ENCODE data around the gene OPTN.

The OPTN gene

DNA sequence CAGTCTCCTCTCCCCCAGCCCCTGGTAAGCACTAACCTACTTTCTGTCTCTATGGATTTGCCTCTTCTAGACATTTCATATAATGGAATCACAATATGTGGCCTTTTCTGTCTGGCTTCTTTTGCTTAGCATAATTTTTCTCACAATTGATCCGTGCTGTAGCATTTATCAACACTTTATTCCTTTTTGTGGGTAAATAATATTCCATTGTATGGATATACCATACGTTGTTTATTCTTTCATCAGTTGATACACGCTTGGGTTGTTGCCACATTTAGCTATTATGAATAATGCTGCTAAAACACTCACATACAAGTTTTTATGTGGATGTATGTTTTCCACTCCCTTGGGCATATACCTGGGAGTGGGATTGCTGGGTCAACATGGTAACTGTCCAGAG is 87.2 kb downstream of the OPTN start:
- no peak for DNase-seq
